ENCODE data around the gene GAL3ST2.
A peak's percentile ranks its signal among the peaks of the same experiment; 100 is the strongest.
"Not testable (repeated sequence)": the region's sequence is repeated elsewhere in the genome, so short reads cannot be mapped to it uniquely, and the experiment has no call there.

The GAL3ST2 gene

GRCh38 chr2:241739651-241740050, 37.0 kb upstream of the GAL3ST2 start:
- H3K9me3 Mint-ChIP-seq, result no peaks in the 10 kb centered on the region
- peaks cover 38 to 45% of the 10 kb centered on the region in 2 donors for H3K36me3 Mint-ChIP-seq
- peaks cover 23 to 31% of the 10 kb centered on the region in 2 donors for H3K4me1 Mint-ChIP-seq
- DNase-seq (peak; percentile 69), ATAC-seq (replicated peaks) (peak; percentile 56 to 77)
- H3K4me3 Mint-ChIP-seq, result peak overlapping the region in 1 of 2 donors; percentile 33
- H3K27ac Mint-ChIP-seq, result peak overlapping the region; percentile 94
- H3K27me3 Mint-ChIP-seq, result no peaks in the 10 kb centered on the region

GRCh38 chr2:241741016-241741415, 35.6 kb upstream of the GAL3ST2 start:
- H3K9me3 Mint-ChIP-seq, result peaks cover 0 to 2% of the 10 kb centered on the region in 2 donors
- ATAC-seq (replicated peaks) (no peak), DNase-seq (no peak)
- H3K27me3 Mint-ChIP-seq, result no peaks in the 10 kb centered on the region
- peaks cover 50 to 59% of the 10 kb centered on the region in 2 donors for H3K36me3 Mint-ChIP-seq
- peaks cover 21 to 31% of the 10 kb centered on the region in 2 donors for H3K4me1 Mint-ChIP-seq
- no peak overlapping the region for H3K27ac Mint-ChIP-seq
- no peak overlapping the region for H3K4me3 Mint-ChIP-seq

- Mint-ChIP-seq H3K27me3 (no peaks in the 10 kb centered on the region), H3K27ac (no peak overlapping the region), H3K4me1 (peaks cover 21 to 27% of the 10 kb centered on the region in 2 donors), H3K4me3 (no peak overlapping the region), H3K9me3 (peaks cover 0 to 3% of the 10 kb centered on the region in 2 donors), H3K36me3 (peaks cover 54 to 64% of the 10 kb centered on the region in 2 donors)
- ATAC-seq (replicated peaks), result no peak
- DNase-seq, result no peak
Observed at GRCh38 chr2:241742320-241742939, 34.2 kb upstream of the GAL3ST2 start.

GRCh38 chr2:241743008-241743407, 33.6 kb upstream of the GAL3ST2 start:
- H3K27me3 Mint-ChIP-seq; DNase-seq; H3K4me3 Mint-ChIP-seq; H3K9me3 Mint-ChIP-seq; ATAC-seq (replicated peaks): not testable (repeated sequence)
- H3K27ac Mint-ChIP-seq, result peak overlapping the region; percentile 22
- H3K4me1 Mint-ChIP-seq, result peaks cover 20 to 27% of the 10 kb centered on the region in 2 donors
- H3K36me3 Mint-ChIP-seq, result peaks cover 57 to 68% of the 10 kb centered on the region in 2 donors

- no peak for ATAC-seq (replicated peaks)
- Mint-ChIP-seq H3K27me3 (no peaks in the 10 kb centered on the region), H3K4me3 (no peak overlapping the region), H3K9me3 (peaks cover 0 to 3% of the 10 kb centered on the region in 2 donors), H3K27ac (peak overlapping the region; percentile 22), H3K36me3 (peaks cover 54 to 68% of the 10 kb centered on the region in 2 donors), H3K4me1 (peaks cover 18 to 22% of the 10 kb centered on the region in 2 donors)
- no peak for DNase-seq
Observed at GRCh38 chr2:241743620-241744019, 33.0 kb upstream of the GAL3ST2 start.

- Mint-ChIP-seq H3K4me1 (peaks cover 14 to 17% of the 10 kb centered on the region in 2 donors), H3K36me3 (peaks cover 54 to 68% of the 10 kb centered on the region in 2 donors), H3K9me3 (peaks cover 0 to 3% of the 10 kb centered on the region in 2 donors), H3K27me3 (no peaks in the 10 kb centered on the region), H3K4me3 (no peak overlapping the region), H3K27ac (no peak overlapping the region)
- no peak for ATAC-seq (replicated peaks)
- DNase-seq, result no peak
Observed at GRCh38 chr2:241744028-241744754, 32.4 kb upstream of the GAL3ST2 start.

GRCh38 chr2:241745276-241745675, 31.3 kb upstream of the GAL3ST2 start:
- peaks cover 6 to 7% of the 10 kb centered on the region in 2 donors for H3K4me1 Mint-ChIP-seq
- H3K9me3 Mint-ChIP-seq, result peaks cover 0 to 3% of the 10 kb centered on the region in 2 donors
- DNase-seq, result no peak
- H3K4me3 Mint-ChIP-seq, result no peak overlapping the region
- no peak for ATAC-seq (replicated peaks)
- no peak overlapping the region for H3K27ac Mint-ChIP-seq
- H3K36me3 Mint-ChIP-seq, result peaks cover 52 to 67% of the 10 kb centered on the region in 2 donors
- H3K27me3 Mint-ChIP-seq, result no peaks in the 10 kb centered on the region

- ATAC-seq (replicated peaks), result no peak
- Mint-ChIP-seq H3K4me3 (no peak overlapping the region), H3K4me1 (peaks cover 3 to 5% of the 10 kb centered on the region in 2 donors), H3K9me3 (peaks cover 0 to 3% of the 10 kb centered on the region in 2 donors), H3K27ac (no peak overlapping the region), H3K27me3 (no peaks in the 10 kb centered on the region), H3K36me3 (peaks cover 51 to 66% of the 10 kb centered on the region in 2 donors)
- DNase-seq, result no peak
Observed at GRCh38 chr2:241746084-241746483, 30.5 kb upstream of the GAL3ST2 start.

- no peak for DNase-seq
Observed at GRCh38 chr2:241748468-241749256, 28.0 kb upstream of the GAL3ST2 start.

GRCh38 chr2:241750076-241750840, 26.4 kb upstream of the GAL3ST2 start:
- Mint-ChIP-seq H3K27ac (no peak overlapping the region), H3K27me3 (no peaks in the 10 kb centered on the region), H3K4me1 (peaks cover 0 to 1% of the 10 kb centered on the region in 2 donors), H3K4me3 (no peak overlapping the region), H3K9me3 (peaks cover 0 to 3% of the 10 kb centered on the region in 2 donors), H3K36me3 (peaks cover 43 to 62% of the 10 kb centered on the region in 2 donors)
- no peak for ATAC-seq (replicated peaks)
- DNase-seq, result no peak

More at GRCh38 chr2:241748468-241749256, 28.0 kb upstream of the GAL3ST2 start:
- no peaks in the 10 kb centered on the region for H3K27me3 Mint-ChIP-seq
- ATAC-seq (replicated peaks), result no peak
- peaks cover 47 to 68% of the 10 kb centered on the region in 2 donors for H3K36me3 Mint-ChIP-seq
- no peak overlapping the region for H3K4me3 Mint-ChIP-seq
- H3K9me3 Mint-ChIP-seq, result peaks cover 0 to 3% of the 10 kb centered on the region in 2 donors
- no peak overlapping the region for H3K27ac Mint-ChIP-seq
- peaks cover 0 to 1% of the 10 kb centered on the region in 2 donors for H3K4me1 Mint-ChIP-seq

- DNase-seq, result no peak
- Mint-ChIP-seq H3K36me3 (peaks cover 41 to 62% of the 10 kb centered on the region in 2 donors), H3K27me3 (no peaks in the 10 kb centered on the region), H3K4me3 (no peak overlapping the region), H3K27ac (peak overlapping the region; percentile 85), H3K9me3 (no peaks in the 10 kb centered on the region), H3K4me1 (peaks cover 0 to 1% of the 10 kb centered on the region in 2 donors)
- ATAC-seq (replicated peaks), result no peak
Observed at GRCh38 chr2:241751152-241751551, 25.5 kb upstream of the GAL3ST2 start.

GRCh38 chr2:241751776-241752175, 24.8 kb upstream of the GAL3ST2 start:
- no peaks in the 10 kb centered on the region for H3K9me3 Mint-ChIP-seq
- H3K27me3 Mint-ChIP-seq, result no peaks in the 10 kb centered on the region
- no peak for ATAC-seq (replicated peaks)
- no peak overlapping the region for H3K4me3 Mint-ChIP-seq
- H3K36me3 Mint-ChIP-seq, result peaks cover 41 to 59% of the 10 kb centered on the region in 2 donors
- no peak overlapping the region for H3K27ac Mint-ChIP-seq
- peaks cover 0 to 1% of the 10 kb centered on the region in 2 donors for H3K4me1 Mint-ChIP-seq
- no peak for DNase-seq

- Mint-ChIP-seq H3K4me1 (peaks cover 0 to 1% of the 10 kb centered on the region in 2 donors), H3K27me3 (no peaks in the 10 kb centered on the region), H3K27ac (no peak overlapping the region), H3K9me3 (no peaks in the 10 kb centered on the region), H3K4me3 (no peak overlapping the region), H3K36me3 (peaks cover 38 to 59% of the 10 kb centered on the region in 2 donors)
- no peak for DNase-seq
- no peak for ATAC-seq (replicated peaks)
Observed at GRCh38 chr2:241752253-241752652, 24.4 kb upstream of the GAL3ST2 start.
